OCI-LY3 (cell line): ENCODE results near the gene SP9.
A peak's percentile ranks its signal among the peaks of the same experiment; 100 is the strongest.

Source experiments
- H2AFZ ChIP-seq: fragments of 200-600, 300-600 bp; shearing (Covaris generic); 2 replicates; pipeline ENCODE4 v1.6.0; 2014; ENCODE audit warnings: antibody characterized with exemption, low read depth, low read length
- H3K27ac ChIP-seq: fragments of 200-600, 300-600 bp; sonication (generic); 2 replicates; pipeline ENCODE4 v1.5.1; 2014; ENCODE audit warnings: mild to moderate bottlenecking, low read length, moderate library complexity, mixed read lengths
- H3K27me3 ChIP-seq: fragments of 200-600, 300-600 bp; sonication (generic); 2 replicates; pipeline ENCODE4 v1.6.1; 2014; ENCODE audit warnings: low read depth, low read length, mixed read lengths
- H3K36me3 ChIP-seq: fragments of 200-600, 300-600 bp; sonication (generic); replicated peaks from 2 replicates; pipeline ENCODE3; 2014; ENCODE audit warnings: low read depth, low read length, mixed read lengths
- H3K4me1 ChIP-seq: fragments of 300-600, 200-600 bp; sonication (generic); 2 replicates; pipeline ENCODE4 v1.6.1; 2014; ENCODE audit warnings: low read length, mixed read lengths
- H3K4me2 ChIP-seq: fragments of 200-600, 300-600 bp; sonication (generic); 2 replicates; pipeline ENCODE4 v1.6.1; 2014; ENCODE audit warnings: low read length, mixed read lengths
- H3K4me3 ChIP-seq: fragments of 300-600, 200-600 bp; sonication (generic); 2 replicates; pipeline ENCODE4 v1.5.1; 2014; ENCODE audit warnings: antibody characterized with exemption, mild to moderate bottlenecking, low read length, moderate library complexity
- H3K79me2 ChIP-seq: fragments of 300-600, 200-600 bp; shearing (Covaris generic); 2 replicates; pipeline ENCODE4 v1.6.1; 2014; ENCODE audit warnings: mild to moderate bottlenecking, low read length, mixed read lengths
- H3K9ac ChIP-seq: fragments of 300-600, 200-600 bp; shearing (Covaris generic); 2 replicates; pipeline ENCODE4 v1.6.0; 2014; ENCODE audit warnings: mild to moderate bottlenecking, low read length, moderate library complexity
- H3K9me3 ChIP-seq: fragments of 200-600, 300-600 bp; shearing (Covaris generic); 2 replicates; pipeline ENCODE4 v1.6.1; 2014; ENCODE audit warnings: low read length, mixed read lengths; ENCODE audit not compliant: insufficient read depth
- H4K20me1 ChIP-seq: fragments of 200-600, 300-600 bp; sonication (generic); 2 replicates; pipeline ENCODE4 v1.6.1; 2016; ENCODE audit warnings: low read length, mixed read lengths; ENCODE audit not compliant: insufficient read depth
- CTCF ChIP-seq: fragments of 200-600, 300-600 bp; sonication (generic); IDR thresholded peaks from 2 replicates; pipeline ENCODE4 v1.5.1; 2014; ENCODE audit warnings: antibody characterized with exemption, low read length, low read depth
- EZH2phosphoT487 ChIP-seq: fragments of 200-600 bp; shearing (Covaris generic); IDR thresholded peaks from 2 replicates; pipeline ENCODE4 v1.6.1; 2018; ENCODE audit warnings: antibody characterized with exemption, mixed run types, low read depth

SP9 gene

DNA sequence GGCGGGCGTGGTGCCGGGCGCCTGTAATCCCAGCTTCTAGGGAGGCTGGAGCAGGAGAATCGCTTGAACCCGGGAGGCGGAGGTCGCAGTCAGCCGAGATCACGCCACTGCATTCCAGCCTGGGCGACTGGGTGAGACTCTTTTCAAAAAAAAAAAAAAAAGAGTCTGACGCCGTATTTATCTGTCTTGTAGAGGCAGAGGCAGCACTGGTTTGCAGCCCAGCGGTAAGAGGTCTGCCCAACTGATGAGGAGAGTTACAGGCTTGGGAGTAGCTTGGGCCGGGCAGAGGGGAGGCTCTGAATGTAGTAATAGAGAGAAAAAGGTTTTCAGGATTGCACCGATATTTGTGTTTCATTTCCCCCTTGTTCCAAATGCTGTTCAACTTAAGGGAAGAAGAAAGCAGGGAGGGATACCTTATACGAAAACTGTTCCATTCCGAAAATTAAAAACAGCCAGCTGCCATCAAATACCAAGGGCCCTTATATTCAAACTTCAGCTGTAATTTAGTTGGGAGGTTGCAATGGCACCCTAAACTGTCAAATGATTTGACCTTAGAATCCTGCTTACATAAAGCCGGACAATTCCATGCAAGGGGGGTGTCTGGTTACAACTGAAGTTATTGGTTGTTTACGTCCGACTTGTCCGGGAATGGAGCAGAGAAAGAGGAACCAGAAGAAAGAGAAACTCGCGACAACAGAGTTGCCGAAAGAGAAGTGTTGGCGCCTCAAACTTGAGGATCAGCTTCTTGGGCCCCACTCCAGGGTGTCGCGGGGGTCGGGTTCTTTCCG, 9.2 kb upstream of the SP9 start:
- peak overlapping the region; percentile 84 for H3K4me3 ChIP-seq
- no peaks in the 10 kb centered on the region for H3K79me2 ChIP-seq
- H2AFZ ChIP-seq: peak overlapping the region; percentile 80
- no peaks in the 10 kb centered on the region for H3K9me3 ChIP-seq
- peak overlapping the region; percentile 65 for H3K9ac ChIP-seq
- H3K27ac ChIP-seq: no peak overlapping the region
- TF ChIP-seq EZH2phosphoT487 (no peak), CTCF (no peak)
- H4K20me1 ChIP-seq: no peaks in the 10 kb centered on the region
- H3K4me1 ChIP-seq: peaks cover 13% of the 10 kb centered on the region
- peaks cover 34% of the 10 kb centered on the region for H3K27me3 ChIP-seq
- no peaks in the 10 kb centered on the region for H3K36me3 ChIP-seq
- peak overlapping the region; percentile 98 for H3K4me2 ChIP-seq

- H3K4me3 ChIP-seq: peak overlapping the region; percentile 84
- H3K4me1 ChIP-seq: peaks cover 11% of the 10 kb centered on the region
- H3K79me2 ChIP-seq: no peaks in the 10 kb centered on the region
- no peaks in the 10 kb centered on the region for H3K36me3 ChIP-seq
- peak overlapping the region; percentile 97 for H2AFZ ChIP-seq
- H4K20me1 ChIP-seq: no peaks in the 10 kb centered on the region
- TF ChIP-seq EZH2phosphoT487 (no peak), CTCF (no peak)
- H3K9me3 ChIP-seq: no peaks in the 10 kb centered on the region
- peak overlapping the region; percentile 65 for H3K9ac ChIP-seq
- H3K27ac ChIP-seq: no peak overlapping the region
- H3K4me2 ChIP-seq: peak overlapping the region; percentile 98
- H3K27me3 ChIP-seq: peaks cover 42% of the 10 kb centered on the region
Measured at GRCh38 chr2:174326161-174327020, 8.4 kb upstream of the SP9 start.

DNA sequence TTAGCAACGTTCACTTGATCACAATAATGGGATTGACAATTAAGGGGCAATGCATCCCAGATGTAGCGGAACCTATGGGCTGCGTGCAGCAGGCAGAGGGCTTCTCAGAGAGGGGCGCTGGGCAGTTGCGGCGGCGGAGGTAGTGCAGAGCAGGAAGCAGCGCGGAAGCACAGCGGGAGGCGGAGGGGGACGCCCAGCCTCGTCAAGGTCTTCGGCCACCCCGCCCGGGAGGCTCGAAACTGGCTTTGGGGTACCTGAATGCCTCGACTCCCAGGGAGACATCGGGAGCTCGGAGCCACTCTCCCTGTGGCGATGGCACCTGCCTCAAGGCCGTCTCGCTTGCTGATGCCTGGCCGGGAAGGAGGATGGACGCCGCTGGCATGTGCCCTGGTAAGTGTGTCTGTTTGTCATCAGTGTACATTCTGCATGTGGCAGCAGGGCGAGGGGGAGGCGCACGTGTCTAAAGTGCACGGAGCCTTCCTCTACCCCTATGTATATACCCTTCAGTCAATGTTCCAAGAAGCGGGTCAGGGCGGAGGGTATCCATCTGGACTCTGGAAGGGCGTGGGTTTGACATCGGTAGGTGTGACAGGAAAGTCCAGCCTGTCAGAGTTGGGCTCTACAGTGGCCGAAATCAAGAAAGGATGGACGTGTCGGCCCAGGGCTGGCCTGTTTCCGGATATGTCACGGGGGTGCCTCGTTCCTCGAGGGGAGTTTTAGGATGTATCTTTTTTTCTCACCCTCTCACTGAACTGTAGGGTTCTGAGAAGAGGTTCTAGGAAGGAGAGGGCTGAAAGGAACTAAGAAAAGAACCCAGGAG, 7.5 kb upstream of the SP9 start:
- Histone ChIP-seq H2AFZ (peak overlapping the region; percentile 97; the same call in 1 of the 2 replicates), H3K27me3 (peaks cover 50% of the 10 kb centered on the region), H3K4me1 (peaks cover 19% of the 10 kb centered on the region), H3K9me3 (no peaks in the 10 kb centered on the region), H3K27ac (no peak overlapping the region), H3K4me3 (peak overlapping the region; percentile 84), H4K20me1 (no peaks in the 10 kb centered on the region), H3K79me2 (no peaks in the 10 kb centered on the region), H3K4me2 (peak overlapping the region; percentile 98), H3K36me3 (no peaks in the 10 kb centered on the region), H3K9ac (peak overlapping the region; percentile 65; the same call in 1 of the 2 replicates)
- TF ChIP-seq EZH2phosphoT487 (no peak), CTCF (no peak)

DNA sequence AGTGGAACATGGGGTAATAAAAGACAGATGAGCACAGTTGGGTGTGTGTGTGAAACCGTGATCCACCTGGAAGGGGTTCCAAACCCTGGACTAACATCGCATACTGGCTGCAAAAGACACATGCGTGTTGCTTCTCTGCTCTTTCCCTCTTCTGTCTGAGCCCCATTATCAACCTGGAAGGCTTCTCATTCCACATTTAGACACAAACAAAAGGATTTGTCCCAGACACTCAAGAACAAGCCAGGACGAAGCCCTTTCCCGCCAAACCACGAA, 7.0 kb upstream of the SP9 start:
- Histone ChIP-seq H3K79me2 (no peaks in the 10 kb centered on the region), H3K27me3 (peaks cover 53% of the 10 kb centered on the region), H3K27ac (no peak overlapping the region), H3K4me3 (peak overlapping the region; percentile 51), H4K20me1 (no peaks in the 10 kb centered on the region), H3K9me3 (no peaks in the 10 kb centered on the region), H3K9ac (no peak overlapping the region), H3K36me3 (no peaks in the 10 kb centered on the region), H2AFZ (no peak overlapping the region), H3K4me1 (peaks cover 25% of the 10 kb centered on the region), H3K4me2 (peak overlapping the region; percentile 37)
- TF ChIP-seq CTCF (no peak), EZH2phosphoT487 (no peak)
